ENCODE measurements around the gene PSD4.
A peak's percentile ranks its signal among the peaks of the same experiment; 100 is the strongest.

The PSD4 gene

GRCh38 chr2:113246606-113247005, 72.8 kb downstream of the PSD4 start:
- no peak overlapping the region for H3K4me3 ChIP-seq (ENCODE audit: low read depth, low read length)
- TF ChIP-seq CTCF (IDR thresholded peaks at IDR 0.05; ENCODE audit: low read depth, low read length) = no peak

GRCh38 chr2:113248997-113249770, 75.4 kb downstream of the PSD4 start:
- no peak overlapping the region for H3K4me3 ChIP-seq (ENCODE audit: low read depth, low read length)
- peak; percentile 84 for TF ChIP-seq CTCF (IDR thresholded peaks at IDR 0.05; ENCODE audit: low read depth, low read length)

GRCh38 chr2:113251118-113251517, 77.3 kb downstream of the PSD4 start:
- TF ChIP-seq CTCF (IDR thresholded peaks at IDR 0.05; ENCODE audit: low read depth, low read length) = no peak
- H3K4me3 ChIP-seq (ENCODE audit: low read depth, low read length) = no peak overlapping the region

GRCh38 chr2:113252047-113252590, 78.3 kb downstream of the PSD4 start:
- TF ChIP-seq CTCF (IDR thresholded peaks at IDR 0.05; ENCODE audit: low read depth, low read length) = no peak
- no peak overlapping the region for H3K4me3 ChIP-seq (ENCODE audit: low read depth, low read length)

GRCh38 chr2:113253453-113253852, 79.7 kb downstream of the PSD4 start:
- no peak overlapping the region for H3K4me3 ChIP-seq (ENCODE audit: low read depth, low read length)
- TF ChIP-seq CTCF (IDR thresholded peaks at IDR 0.05; ENCODE audit: low read depth, low read length) = no peak

- TF ChIP-seq CTCF (IDR thresholded peaks at IDR 0.05; ENCODE audit: low read depth, low read length) = no peak
These were observed 81.6 kb downstream of the PSD4 start for GRCh38 chr2:113255140-113256070.

More at GRCh38 chr2:113255140-113256070, 81.6 kb downstream of the PSD4 start:
- no peak overlapping the region for H3K4me3 ChIP-seq (ENCODE audit: low read depth, low read length)
